K562 (cell line): Measurements from ENCODE around the gene E2F2. TPM values are rescaled to one million over a fixed set of nuclear protein-coding genes. Genes with fewer than 3 reads are reported as not detected.
A peak's percentile ranks its signal among the peaks of the same experiment; 100 is the strongest.

Source experiments
- ATAC-seq: fragments of 200-7000 bp; cut with Tn5 transposase; 3 replicates; pipeline ENCODE4 v1.9.1; 2020; ENCODE audit warnings: moderate library complexity
- BruUV-seq: library from RNA; stranded (reverse); fragments of 400-500 nt; replicated peaks from 2 replicates; lab custom pipeline; 2021; lab: Mats Ljungman, UMichigan
- CTCF ChIA-PET: fragments of 300-600 bp; formaldehyde crosslinking; extraction: SDS; loops from one replicate; lab custom pipeline; 2021; ENCODE audit warnings: low intra/inter-chr PET ratio; lab: Yijun Ruan, JAX
- POLR2A ChIA-PET: fragments of 300-600, 350-650 bp; sonication (Branson Sonifier 250); formaldehyde crosslinking; extraction: SDS; loops from one replicate; lab custom pipeline; 2021; ENCODE audit warnings: antibody characterized with exemption, inconsistent platforms; lab: Yijun Ruan, JAX
- DNase-seq, 4 experiments: peaks; one replicate each; pipeline versions ENCODE4 v3.0.0 to v3.0.0-alpha.2; 2011 to 2018; ENCODE audit warnings: low spot score in 3 of 4, mixed read lengths in 3 of 4; ENCODE audit errors: extremely low read depth in 1 of 4
- FAIRE-seq: peaks from 2 replicates; lab custom pipeline; 2011; peaks lifted over from hg19 to GRCh38; lab: Jason Lieb, UNC
- H2AFZ ChIP-seq: 2 replicates; pipeline ENCODE4 v1.6.0; 2011; ENCODE audit warnings: low read depth, low read length, control low read depth, inconsistent platforms
- H3K27ac ChIP-seq: fragments of 200-600 bp; 3 replicates; pipeline ENCODE4 v1.8.0; 2011; ENCODE audit warnings: low read depth, mild to moderate bottlenecking, control low read depth, inconsistent platforms, low read length, moderate library complexity, mixed read lengths; ENCODE audit errors: extremely low read depth
- H3K27me3 ChIP-seq, 2 experiments: fragments of 300-600 bp in 1 of 2; 2 replicates in 1 of 2; 3 replicates in 1 of 2; pipeline versions ENCODE4 v1.6.0 to v1.8.0; 2011; ENCODE audit warnings: inconsistent platforms in 2 of 2, low read length in 2 of 2, mild to moderate bottlenecking in 1 of 2, mixed read lengths in 1 of 2, moderate library complexity in 1 of 2; ENCODE audit not compliant: control insufficient read depth in 2 of 2, insufficient read depth in 2 of 2
- H3K36me3 ChIP-seq: fragments of 300-600 bp; 3 replicates; pipeline ENCODE4 v1.8.0; 2011; ENCODE audit warnings: mild to moderate bottlenecking, low read length, inconsistent platforms; ENCODE audit not compliant: control insufficient read depth, insufficient read depth
- H3K4me1 ChIP-seq, 2 experiments: fragments of 200-600 bp in 1 of 2; replicated peaks in 1 of 2; 2 replicates in 1 of 2; 3 replicates in 1 of 2; pipeline versions ENCODE4 v1.5.1 to v1.8.0; 2011; ENCODE audit warnings: inconsistent platforms in 2 of 2, low read length in 2 of 2, mild to moderate bottlenecking in 1 of 2, mixed read lengths in 1 of 2, moderate library complexity in 1 of 2; ENCODE audit not compliant: control insufficient read depth in 2 of 2, insufficient read depth in 2 of 2
- H3K4me2 ChIP-seq: 2 replicates; pipeline ENCODE4 v1.6.1; 2011; ENCODE audit warnings: low read length, control low read depth, inconsistent platforms, mixed read lengths; ENCODE audit not compliant: insufficient read depth
- H3K4me3 ChIP-seq: fragments of 200-600 bp; sonication (generic), shearing (Covaris generic); 2 replicates; pipeline ENCODE4 v1.5.1; 2016; ENCODE audit warnings: control low read depth, inconsistent platforms
- H3K79me2 ChIP-seq: fragments of 200-600 bp; 3 replicates; pipeline ENCODE4 v1.8.0; 2011; ENCODE audit warnings: low read length, inconsistent platforms; ENCODE audit not compliant: control insufficient read depth, insufficient read depth
- H3K9ac ChIP-seq, 2 experiments: 2 replicates each; pipeline versions ENCODE4 v1.6.0 to v1.6.1; 2011; ENCODE audit warnings: low read depth in 2 of 2, low read length in 2 of 2, control low read depth in 1 of 2, inconsistent platforms in 1 of 2, mild to moderate bottlenecking in 1 of 2, mixed read lengths in 1 of 2; ENCODE audit not compliant: insufficient read depth in 1 of 2
- H3K9me1 ChIP-seq: one replicate; pipeline ENCODE4 v1.6.0; 2011; ENCODE audit warnings: inconsistent platforms, mild to moderate bottlenecking, low read length, moderate library complexity; ENCODE audit not compliant: control insufficient read depth, insufficient read depth
- H3K9me3 ChIP-seq: replicated peaks from 2 replicates; pipeline ENCODE4 v1.5.1; 2011; ENCODE audit warnings: low read depth, low read length, inconsistent platforms; ENCODE audit not compliant: control insufficient read depth, insufficient read depth
- H4K20me1 ChIP-seq: replicated peaks from 2 replicates; pipeline ENCODE4 v1.6.1; 2011; ENCODE audit warnings: low read length, inconsistent platforms, mixed read lengths; ENCODE audit not compliant: control insufficient read depth, insufficient read depth
- HNRNPL ChIP-seq: fragments of 200-400 bp; formaldehyde crosslinking; IDR thresholded peaks from 2 replicates; pipeline ENCODE4 v1.6.1; 2017; ENCODE audit warnings: low read depth, mild to moderate bottlenecking, low read length
- HNRNPLL ChIP-seq: fragments of 200-400 bp; formaldehyde crosslinking; IDR thresholded peaks from 2 replicates; pipeline ENCODE4 v1.6.1; 2017; ENCODE audit warnings: low read length, low read depth, mild to moderate bottlenecking; ENCODE audit not compliant: poor library complexity, severe bottlenecking
- MLX ChIP-seq, 2 experiments: fragments of 450-650 bp in 1 of 2; sonication (generic) in 1 of 2; formaldehyde crosslinking; conservative IDR thresholded peaks; 2 replicates each; pipeline versions ENCODE4 v1.4.0 to v1.8.1; 2020 to 2022; ENCODE audit warnings: mild to moderate bottlenecking in 1 of 2, missing genetic modification reagents in 1 of 2
- NBN ChIP-seq: fragments of 450-650 bp; IDR thresholded peaks from 2 replicates; pipeline ENCODE4 v1.6.1; 2016; ENCODE audit warnings: low read depth, mild to moderate bottlenecking
- NKRF ChIP-seq: fragments of 450-650 bp; IDR thresholded peaks from 2 replicates; pipeline ENCODE4 v1.6.1; 2016; ENCODE audit warnings: borderline replicate concordance
- PTBP1 ChIP-seq: fragments of 200-400 bp; formaldehyde crosslinking; IDR thresholded peaks from 2 replicates; pipeline ENCODE4 v1.6.1; 2017; ENCODE audit warnings: low read depth, low read length
- TCF7 ChIP-seq: sonication (generic); IDR thresholded peaks from 2 replicates; pipeline ENCODE4 v1.6.1; 2016; ENCODE audit warnings: antibody characterized with exemption, borderline replicate concordance
- THRA ChIP-seq: fragments of 450-650 bp; IDR thresholded peaks from 2 replicates; pipeline ENCODE4 v1.6.1; 2017; ENCODE audit warnings: mild to moderate bottlenecking, moderate library complexity
- TSHZ1 ChIP-seq: fragments of 250-450 bp; sonication (Bioruptor Pico); IDR thresholded peaks from 2 replicates; pipeline ENCODE4 v1.4.0; 2020; ENCODE audit warnings: mild to moderate bottlenecking, moderate library complexity
- ZBTB5 ChIP-seq: fragments of 450-650 bp; IDR thresholded peaks from 2 replicates; pipeline ENCODE4 v1.6.1; 2017; ENCODE audit warnings: antibody characterized with exemption
- WGBS: fragments of 100-300 bp; shearing (Covaris generic); methylation state at CpG from one replicate; pipeline ENCODE4 v1.1.6; 2016; ENCODE audit warnings: low coverage, mixed read lengths; ENCODE audit not compliant: insufficient coverage; ENCODE audit errors: missing lambda C conversion rate; 5-methylcytosine and 5-hydroxymethylcytosine counted together
- in situ Hi-C: fragments of 300-500 bp; cut with MboI; formaldehyde crosslinking; loops from 4 replicates; pipeline ENCODE4 v1.15.0; 2018; ENCODE audit warnings: inconsistent platforms, mixed read lengths
- intact Hi-C: fragments of 100-400 bp; cut with micrococcal nuclease; formaldehyde crosslinking; loops from 2 replicates; pipeline ENCODE4 v1.14.2; 2022
- polyA plus RNA-seq, 8 experiments: library from polyadenylated mRNA; depleted of rRNA in 4 of 8; stranded (reverse) in 5 of 8; unstranded in 3 of 8; fragments of >200 nt; fragmentation: Nextera tagmentation in 2 of 8; fragmentation: Illumina TruSeq in 1 of 8; extraction: Ambion mirVana in 2 of 8; extraction: Trizol in 1 of 8; gene quantifications; 2 replicates each; pipeline versions ENCODE4 v1.2.1 to v1.2.3, GENCODE V29; 2011 to 2014; ENCODE audit warnings: inconsistent platforms in 1 of 8, missing spikeins in 1 of 8
- total RNA-seq, 7 experiments: library from RNA; depleted of rRNA in 6 of 7; stranded (reverse); fragments of >200 nt in 6 of 7; fragmentation: Illumina TruSeq in 2 of 7; extraction: Trizol in 2 of 7; gene quantifications; 2 replicates each; pipeline versions ENCODE4 v1.2.1 to v1.2.3, GENCODE V29; 2011 to 2021; ENCODE audit warnings: low replicate concordance in 1 of 7

E2F2 gene
- total and polyA plus RNA-seq, 9 of the 15 experiments (the other 6 are each of a cell fraction or from before 2014, with no cell fraction given): 3.1 to 25.3 (median 11.4) TPM

GRCh38 chr1:23558140-23558871 lies 27.3 kb upstream of the E2F2 start:
- Histone ChIP-seq H3K4me2 (peak overlapping the region; percentile 97), H4K20me1 (no peaks in the 10 kb centered on the region), H3K9me3 (no peaks in the 10 kb centered on the region), H3K36me3 (peaks cover 19% of the 10 kb centered on the region), H3K79me2 (peaks cover 41% of the 10 kb centered on the region), H3K9ac (peak overlapping the region; percentile 70 to 95), H3K27ac (peak overlapping the region; percentile 80), H3K4me1 (peaks cover 69 to 72% of the 10 kb centered on the region in 2 experiments), H3K27me3 (no peaks in the 10 kb centered on the region), H2AFZ (peak overlapping the region; percentile 80), H3K4me3 (peak overlapping the region; percentile 74), H3K9me1 (no peaks in the 10 kb centered on the region)
- intact Hi-C loops (loop anchor here (5.0 kb wide), 2 partner anchors 39 to 184 kb away; partner anchors contain the start of gene ELOA), in situ Hi-C loops (no loop called here)
- CTCF ChIA-PET: interaction anchor here (1.0 kb wide), 1 partner anchor 79 kb away, joined by 3 read pairs; no protein-coding TSS in a partner anchor
- FAIRE-seq (peak; percentile 74), ATAC-seq (peak; percentile 63), DNase-seq (peak; percentile 81 to 93 (median 88))
- POLR2A ChIA-PET: interaction anchor here (0.5 to 3.9 kb wide), 30 partner anchors 8 to 189 kb away, joined by 3 to 29 read pairs (median 3); partner anchors contain the start of genes E2F2 and RPL11
- BruUV-seq: no TSS peak
- 1% methylated on average over 34 of the region's 34 CpGs for WGBS
- TF ChIP-seq HNRNPLL (peak; percentile 63), MLX (CRISPR knock-in tag; conservative IDR thresholded peaks at IDR 0.05) (no peak), TSHZ1 (CRISPR knock-in tag) (no peak), TCF7 (no peak; the same call in 1 of the 2 replicates), THRA (no peak), ZBTB5 (no peak), PTBP1 (no peak), HNRNPL (0 out of 2 replicates have a peak, but pooled peaks have one; percentile 35), NBN (peak; percentile 82), NKRF (no peak; the same call in none of the 2 replicates)
